ENCODE data around the gene NAA15.
"Not testable (repeated sequence)": the region's sequence is repeated elsewhere in the genome, so short reads cannot be mapped to it uniquely, and the experiment has no call there.

Gene NAA15

DNA sequence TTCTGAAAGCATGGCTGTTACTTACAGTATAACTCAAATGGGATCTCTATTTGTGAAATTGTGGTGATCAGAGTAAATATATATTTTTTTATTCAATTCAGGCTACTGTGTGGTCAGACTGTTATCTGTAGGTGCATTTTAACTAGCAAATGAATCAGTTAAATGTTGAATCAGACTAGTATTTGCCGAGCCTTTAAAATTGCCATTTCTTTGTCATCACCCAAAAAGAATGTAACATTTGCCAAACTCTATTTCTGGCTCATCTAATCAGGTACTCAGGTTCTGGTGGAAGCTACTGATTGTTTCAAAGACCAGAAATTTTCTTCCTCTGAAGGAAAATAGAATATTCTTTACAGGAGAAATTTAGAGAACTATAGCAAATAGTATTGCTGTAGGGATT, 1.8 kb upstream of the NAA15 start:
- DNase-seq: no peak

DNA sequence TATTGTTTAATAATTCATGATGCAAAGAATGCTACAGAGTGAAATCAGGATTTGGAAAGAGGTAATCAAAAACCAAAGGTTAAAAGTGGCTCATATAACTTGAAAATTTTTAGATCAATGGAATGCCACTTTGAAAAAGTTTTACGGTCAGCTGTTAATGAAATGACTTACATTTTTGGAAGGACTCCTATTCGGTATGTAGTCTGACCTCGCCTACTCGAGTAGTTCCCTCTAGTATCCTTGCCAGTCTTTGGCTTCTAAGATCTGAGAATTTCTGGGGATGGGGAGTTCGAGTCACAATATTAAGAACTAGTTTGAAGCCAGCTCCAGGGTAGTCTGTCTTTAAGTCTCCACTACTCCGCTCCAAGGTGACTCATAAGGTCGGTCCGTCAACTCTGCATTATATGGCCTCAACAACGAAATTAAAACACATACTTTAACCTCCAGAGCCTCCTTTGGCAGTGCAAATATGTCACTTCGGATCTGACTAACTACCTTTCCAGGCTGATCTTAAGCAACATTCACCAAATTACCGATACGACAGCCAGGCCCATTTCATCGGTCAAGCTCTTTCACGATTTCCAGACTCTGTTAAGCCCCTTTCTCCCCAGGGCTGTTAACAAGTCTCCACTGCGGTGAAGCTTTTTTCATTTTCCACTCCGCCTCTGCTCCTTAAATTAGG, 733 bp upstream of the NAA15 start:
- peak; percentile 50 for DNase-seq

DNA sequence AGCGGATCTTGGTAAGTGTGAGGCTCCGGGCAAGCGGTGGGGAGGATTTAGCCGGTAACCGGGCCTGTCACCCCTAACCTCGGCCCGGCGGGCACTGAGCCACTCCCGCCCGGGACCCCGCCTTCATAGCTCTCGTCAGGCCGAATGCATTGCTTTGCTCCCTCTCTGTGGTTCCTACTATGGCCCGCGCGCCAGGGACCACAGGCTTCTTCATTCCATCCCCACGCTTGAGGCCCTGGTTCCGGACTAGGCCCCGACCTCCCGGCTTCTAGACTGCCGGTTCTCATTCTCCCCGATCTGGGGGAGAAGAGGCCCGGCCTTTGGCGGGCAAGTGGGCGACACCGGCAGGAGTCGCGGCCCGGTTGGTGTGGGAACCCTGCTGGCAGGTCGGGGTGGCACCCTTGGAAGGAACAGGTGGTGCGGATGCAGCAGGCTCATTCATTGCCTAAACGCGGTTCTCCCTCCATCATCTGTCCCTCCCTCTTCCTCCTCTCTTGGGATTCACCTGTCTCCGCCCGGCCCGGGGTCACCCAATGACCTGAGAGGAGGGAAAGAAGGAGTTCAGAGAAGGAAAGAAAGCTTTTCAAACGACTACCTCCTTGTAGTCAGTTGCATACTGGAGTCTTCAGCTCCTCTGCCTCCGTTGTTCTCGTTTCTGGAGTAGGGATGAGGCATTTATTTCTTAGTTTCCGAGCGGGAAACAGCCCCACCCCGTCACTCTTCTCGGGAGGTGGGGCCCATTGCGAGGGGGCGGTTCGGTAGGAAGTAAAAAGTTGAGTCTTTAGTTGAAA, 711 bp downstream of the NAA15 start, which contains the start of gene NDUFC1:
TSS of gene NDUFC1 (minus strand) at position 657 of the 791 bp plus-strand sequence. CDS start 6,679 bp downstream, outside the sequence.
- peak; percentile 73 for DNase-seq

DNA sequence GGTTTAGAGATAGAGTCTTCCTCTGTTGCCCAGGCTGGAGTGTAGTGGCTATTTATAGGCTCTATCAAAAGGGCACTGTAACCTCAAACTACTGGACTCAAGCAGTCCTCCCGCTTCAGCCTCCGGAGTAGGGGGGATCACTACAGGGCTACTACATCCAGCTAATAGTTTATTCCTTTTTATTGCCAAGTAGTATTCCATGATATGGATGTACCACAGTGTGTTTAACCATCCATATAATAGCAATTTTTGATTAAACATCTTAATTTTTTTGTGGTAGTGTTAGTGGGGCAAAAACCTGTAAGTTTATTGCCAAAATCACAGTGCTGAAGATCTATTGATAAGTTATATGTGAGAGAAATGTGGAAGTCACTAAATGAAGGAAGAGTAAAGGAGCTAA, 3.6 kb downstream of the NAA15 start:
- DNase-seq: no peak

DNA sequence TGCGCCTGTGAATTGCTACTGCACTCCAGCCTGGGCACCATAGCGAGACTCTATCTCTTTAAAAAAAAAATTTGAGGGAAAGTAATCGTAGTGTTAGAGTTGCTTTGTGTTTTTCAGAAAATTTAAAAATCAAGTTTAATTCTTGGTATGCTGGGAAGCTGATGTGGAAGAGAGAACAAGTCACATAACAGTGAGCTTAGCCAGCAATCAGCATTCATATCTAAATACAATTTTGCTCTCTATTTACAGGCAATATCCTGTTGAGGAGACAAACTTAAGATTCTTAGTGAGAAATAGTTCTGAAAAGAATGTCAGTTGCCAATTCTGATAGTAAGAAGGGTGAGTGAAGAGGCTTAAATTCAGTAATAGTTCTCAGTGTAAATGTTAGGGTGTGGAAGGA, 10.6 kb downstream of the NAA15 start:
- DNase-seq: no peak

DNA sequence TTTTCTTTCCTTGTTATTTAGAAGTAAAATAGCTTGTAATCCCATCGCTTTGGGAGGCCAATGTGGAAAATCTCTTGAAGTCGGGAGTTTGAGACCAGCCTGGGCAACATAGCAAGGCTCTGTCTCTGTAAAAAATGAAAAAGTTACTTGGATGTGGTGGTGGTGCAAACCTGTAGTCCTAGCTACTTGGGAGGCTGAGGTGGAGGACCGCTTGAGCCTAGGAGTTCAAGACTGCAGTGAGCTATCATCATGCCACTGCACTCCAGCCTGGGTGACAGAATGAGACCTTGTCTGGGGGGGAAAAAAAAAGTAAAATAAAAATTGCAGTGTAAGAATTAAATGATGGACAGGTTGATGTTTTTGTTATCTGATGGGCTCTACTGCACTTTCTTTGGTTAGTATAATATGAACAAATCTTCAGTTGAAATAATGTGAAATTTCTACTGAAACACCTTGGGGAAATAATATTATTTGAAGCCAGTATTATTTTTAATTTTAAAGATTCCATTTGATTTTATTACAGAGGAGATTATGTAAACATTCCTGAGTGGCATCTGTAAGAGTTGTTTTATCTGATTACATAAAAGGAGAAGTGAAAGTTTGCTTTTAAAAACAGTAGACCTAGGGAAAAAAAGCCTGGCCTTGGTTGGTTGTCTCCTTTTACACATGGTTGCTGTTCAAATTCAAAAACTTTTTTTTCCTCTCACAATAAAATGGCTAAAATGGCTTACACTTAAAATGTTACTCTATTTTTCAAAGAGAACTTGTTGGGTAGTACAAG, 11.4 kb downstream of the NAA15 start:
- DNase-seq: peak; percentile 54

DNA sequence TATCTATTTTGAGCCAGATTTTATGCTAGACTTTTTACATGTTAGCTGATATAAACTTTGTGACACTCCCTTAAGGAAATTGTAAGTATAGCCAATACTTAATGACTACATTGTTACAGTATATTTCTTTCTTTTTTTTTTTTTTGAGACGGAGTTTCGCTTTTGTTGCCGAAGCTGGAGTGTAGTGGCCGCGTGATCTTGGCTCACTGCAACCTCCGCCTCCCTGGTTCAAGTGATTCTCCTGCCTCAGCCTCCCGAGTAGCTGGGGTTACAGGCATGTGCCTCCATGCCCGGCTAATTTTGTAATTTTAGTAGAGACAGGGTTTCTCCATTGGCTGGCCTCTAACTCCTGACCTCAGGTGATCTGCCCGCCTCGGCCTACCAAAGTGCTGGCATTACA, 12.1 kb downstream of the NAA15 start:
- not testable (repeated sequence) for DNase-seq

DNA sequence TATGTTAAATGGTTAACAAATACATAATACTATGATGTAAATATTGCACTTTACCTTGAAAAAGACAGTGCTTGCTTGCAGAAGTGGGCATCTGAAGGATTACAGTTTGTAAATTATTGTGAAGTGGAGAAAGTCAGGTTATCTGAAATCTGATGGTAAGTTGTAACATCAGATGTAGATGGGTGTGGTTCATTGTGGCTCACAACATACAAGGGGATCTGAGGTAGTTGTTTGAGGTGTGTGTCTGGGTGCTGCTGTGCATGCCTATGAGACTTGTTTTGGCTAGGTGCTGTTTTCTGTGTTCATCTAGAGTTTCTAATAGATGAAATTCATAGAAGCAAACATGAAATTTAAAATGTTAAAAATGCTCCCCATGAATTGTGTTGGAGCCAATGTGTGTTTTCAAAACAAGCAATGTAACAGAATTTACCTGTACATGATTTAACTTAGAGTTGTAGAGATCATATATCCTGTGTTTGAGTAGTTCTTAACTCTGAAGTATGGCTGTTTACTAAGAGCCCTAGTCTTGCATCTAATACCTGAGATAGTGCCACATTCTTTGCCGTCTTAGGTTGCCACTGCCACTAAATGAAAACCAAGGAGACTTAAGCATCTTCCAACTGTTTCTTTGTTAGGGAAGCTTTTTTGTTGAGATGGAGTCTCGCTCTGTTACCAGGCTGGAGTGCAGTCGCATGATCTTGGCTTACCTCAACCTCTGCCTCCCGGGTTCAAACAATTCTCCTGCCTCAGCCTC, 12.9 kb downstream of the NAA15 start:
- no peak for DNase-seq

DNA sequence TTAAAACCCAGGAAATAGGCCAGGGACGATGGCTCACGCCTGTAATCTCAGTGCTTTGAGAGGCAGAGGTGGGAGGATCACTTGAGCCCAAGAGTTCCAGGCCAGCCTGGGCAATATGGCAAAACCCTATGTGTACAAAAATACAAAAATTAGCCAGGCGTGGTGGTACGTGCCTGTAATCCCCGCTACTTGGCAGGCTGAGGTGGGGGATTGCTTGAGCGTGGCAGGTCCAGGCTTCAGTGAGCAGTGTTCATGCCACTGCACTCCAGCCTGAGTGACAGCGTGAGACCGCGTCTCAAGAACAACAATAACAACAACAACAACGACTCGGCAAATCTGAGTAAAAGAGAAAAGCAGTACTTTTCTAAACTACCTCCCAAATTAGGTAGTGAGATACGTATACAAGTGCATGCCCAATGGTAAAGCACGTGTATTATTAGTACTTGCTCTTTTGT, 13.9 kb downstream of the NAA15 start:
- DNase-seq: no peak

DNA sequence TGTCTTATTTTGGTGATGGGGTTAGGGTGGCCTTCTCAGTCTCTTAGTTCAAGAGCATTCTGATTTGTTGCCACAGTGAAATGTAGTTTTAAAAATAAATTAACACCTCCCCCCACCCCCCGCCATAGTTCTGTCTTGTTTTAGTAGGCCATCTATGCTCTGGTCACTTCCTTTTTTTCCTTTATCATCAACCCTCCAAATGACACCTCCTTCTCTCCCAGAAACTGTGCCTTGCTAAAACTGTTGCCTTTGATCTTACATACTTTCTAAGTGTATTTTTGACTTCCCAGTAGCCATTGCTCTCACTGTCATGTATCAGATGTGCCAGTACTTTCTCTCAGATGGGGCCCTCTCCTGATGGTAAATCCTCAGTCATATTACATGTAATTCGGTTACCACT, 15.4 kb downstream of the NAA15 start:
- DNase-seq: no peak

DNA sequence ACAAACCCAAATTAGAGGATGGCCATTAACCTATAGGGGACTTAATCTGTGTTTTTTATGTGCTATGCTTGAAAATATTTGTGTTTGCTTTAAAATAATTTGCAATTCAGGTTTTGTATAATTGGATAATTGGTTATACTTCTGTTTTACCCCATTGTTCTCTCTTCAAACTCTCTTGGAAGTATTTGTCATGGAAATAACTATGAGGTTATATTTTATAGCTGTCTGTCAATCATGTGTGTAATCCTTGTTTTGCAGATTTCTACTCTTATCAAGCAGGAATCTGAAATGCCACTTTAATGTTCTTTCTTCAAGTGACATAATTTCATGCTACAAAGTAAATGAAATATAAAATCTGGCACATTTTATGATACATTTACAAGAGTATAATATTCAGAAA, 16.3 kb downstream of the NAA15 start:
- DNase-seq: no peak

DNA sequence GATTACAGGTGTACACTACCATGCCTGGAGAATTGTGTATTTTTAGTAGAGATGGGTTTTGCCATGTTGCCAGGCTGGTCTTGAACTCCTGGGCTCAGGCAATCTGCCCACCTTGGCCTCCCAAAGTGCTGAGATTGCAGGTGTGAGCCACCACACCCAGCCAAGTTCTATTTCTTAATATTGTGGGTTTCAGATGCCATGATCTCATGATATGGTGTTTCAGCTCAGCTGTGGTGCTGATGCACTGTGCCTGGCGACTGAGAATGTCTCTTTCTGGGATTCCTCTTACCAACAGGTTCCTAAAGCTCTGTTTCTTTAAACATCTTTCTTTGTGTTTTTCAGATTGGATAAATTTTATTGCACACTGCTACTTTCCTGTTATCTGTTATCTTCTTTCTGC, 18.3 kb downstream of the NAA15 start:
- DNase-seq: no peak

DNA sequence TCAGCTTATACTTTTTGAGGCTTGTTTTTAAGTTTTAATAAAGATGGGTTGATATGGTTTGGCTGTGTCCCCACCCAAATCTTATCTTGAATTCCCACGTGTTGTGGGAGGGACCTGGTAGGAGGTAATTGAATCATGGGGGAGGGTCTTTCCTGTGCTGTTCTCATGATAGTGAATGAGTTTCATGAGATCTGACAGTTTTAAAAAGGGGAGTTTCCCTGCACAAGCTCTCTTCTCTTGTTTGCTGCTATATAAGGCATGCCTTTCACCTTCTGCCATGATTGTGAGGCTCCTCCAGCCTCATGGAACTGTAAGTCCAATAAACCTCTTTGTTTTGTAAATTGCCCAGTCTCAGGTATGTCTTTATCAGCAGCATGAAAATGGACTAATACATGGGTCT, 20.8 kb downstream of the NAA15 start:
- DNase-seq: not testable (repeated sequence)

DNA sequence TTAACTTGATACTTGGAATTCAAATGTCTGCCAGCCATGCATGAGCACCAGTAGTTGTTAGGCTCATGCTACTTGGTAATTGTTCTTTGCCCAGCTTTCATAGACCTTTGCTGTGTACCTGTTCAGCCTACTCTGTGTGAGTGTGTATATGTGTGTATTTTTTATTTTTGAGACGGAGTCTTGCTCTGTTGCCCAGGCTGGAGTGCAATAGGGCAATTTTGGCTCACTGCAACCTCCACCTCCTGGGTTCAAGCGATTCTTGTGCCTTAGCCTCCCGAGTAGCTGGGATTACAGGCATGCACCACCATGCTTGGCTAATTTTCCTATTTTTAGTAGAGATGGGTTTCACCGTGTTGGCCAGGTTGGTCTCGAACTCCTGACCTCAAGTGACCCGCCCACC, 21.2 kb downstream of the NAA15 start:
- not testable (repeated sequence) for DNase-seq

DNA sequence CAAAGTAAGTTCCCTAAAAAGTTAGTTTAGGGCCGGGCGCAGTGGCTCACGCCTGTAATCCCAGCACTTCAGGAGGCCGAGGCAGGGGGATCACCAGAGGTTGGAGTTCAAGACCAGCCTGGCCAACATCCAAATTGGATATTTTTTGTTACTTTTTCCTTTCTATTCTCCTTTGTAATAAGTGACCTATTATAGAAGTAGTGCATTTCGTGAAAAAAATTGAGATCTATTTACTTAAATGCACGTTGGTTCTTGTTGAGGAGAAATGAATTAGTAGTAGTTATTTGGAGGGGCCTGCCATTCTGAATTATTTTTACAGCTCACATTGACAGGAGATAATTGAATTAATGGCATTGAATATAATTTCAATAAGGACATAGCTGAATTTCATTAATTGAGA, 23.3 kb downstream of the NAA15 start:
- no peak for DNase-seq

DNA sequence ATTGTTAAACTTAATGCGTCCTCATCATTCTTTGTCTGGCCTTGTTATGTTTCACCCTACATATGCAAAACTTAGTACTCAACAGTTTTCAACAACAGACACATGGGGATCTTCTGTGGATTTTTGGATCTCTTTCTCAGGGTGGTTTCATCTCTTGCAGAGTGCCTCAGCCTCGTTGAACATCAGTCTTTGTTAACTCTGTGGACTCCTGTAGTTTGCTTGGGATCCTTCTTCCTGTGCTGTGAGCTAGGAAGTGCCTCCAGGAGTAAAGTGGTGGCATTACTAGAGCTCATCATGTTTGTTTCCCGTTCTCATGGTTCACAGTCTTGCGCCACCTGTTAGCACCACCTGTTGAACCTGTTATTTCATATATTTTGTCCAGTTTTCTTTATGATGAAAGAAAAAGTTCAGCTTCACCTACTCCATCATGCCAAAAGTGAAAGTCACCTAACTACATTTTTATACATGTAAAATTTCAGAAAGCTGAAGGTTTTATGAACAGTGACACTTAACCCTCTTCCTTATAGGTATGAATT, 28.4 kb downstream of the NAA15 start:
- no peak for DNase-seq

DNA sequence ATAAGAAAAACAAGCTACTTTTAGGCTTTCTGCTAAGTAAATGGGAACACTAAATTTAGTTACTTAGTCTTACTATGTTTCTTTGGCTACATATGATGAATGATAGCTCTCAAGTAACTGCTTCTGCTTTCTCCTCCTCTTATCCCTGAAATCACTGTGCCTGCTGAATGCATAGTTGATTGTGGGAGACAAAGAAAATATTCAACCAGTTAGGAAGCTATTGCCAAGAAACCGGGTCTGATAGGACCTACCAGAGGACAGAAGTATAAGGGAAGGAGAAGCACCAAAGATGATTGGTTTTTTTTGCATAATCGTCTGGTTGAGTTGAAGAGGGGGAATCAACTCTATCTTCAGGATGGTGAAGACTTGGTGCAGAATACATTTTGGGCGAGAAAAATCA, 29.0 kb downstream of the NAA15 start:
- DNase-seq: no peak

DNA sequence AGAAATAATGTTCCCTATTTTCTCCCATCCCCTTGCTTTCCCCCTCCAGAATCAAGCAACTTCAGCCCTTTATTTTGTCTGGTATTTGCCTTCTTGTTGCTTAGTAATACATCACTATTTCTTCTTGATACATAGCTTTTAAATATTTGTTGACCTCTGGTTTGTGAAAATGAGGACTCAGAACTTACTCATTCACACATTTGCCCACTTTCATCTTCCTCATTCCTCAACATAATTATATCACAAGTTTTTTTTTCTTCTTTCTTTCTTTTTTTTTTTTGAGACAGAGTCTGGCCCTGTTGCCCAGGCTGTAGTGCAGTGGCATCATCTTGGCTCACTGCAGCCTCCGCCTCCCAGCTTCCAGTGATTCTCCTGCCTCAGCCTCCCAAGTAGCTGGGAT, 29.9 kb downstream of the NAA15 start:
- DNase-seq: peak; percentile 38

DNA sequence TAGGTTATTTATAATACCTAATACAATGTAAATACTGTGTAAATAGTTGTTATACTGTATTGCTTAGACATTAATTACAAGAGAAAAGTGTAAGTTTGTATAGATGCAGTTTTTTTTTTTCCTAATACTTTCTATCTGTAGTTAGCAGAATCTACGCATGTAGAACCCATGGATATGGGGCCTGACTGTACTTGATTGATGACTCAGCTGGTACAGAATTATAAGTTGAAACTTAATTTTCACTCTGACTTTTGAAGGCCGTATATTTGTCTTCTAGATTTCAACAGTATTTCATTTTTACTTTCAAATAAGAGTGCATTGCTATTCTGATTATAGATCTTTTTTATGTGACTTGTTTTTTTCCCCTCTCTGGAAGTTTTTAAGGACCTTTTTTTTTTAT, 31.7 kb downstream of the NAA15 start:
- DNase-seq: no peak

DNA sequence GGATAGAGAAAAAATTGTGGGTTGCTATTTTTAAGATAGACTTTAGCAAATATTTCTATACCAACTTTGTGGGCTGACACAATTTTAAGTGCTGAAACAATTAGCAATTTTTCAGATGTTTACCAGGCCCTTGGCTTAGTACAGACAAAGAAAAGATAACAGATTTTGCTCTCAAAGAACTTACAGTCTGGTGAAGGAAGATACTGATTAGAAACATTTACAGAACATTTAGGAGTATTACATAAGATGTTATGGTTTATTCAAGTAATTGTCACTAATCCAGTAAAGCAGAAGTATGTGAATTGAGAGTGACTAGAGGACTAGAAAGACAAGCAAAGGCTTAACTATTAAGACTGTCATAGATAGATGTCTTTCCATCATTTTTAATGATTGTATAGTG, 36.3 kb downstream of the NAA15 start:
- DNase-seq: peak; percentile 25

DNA sequence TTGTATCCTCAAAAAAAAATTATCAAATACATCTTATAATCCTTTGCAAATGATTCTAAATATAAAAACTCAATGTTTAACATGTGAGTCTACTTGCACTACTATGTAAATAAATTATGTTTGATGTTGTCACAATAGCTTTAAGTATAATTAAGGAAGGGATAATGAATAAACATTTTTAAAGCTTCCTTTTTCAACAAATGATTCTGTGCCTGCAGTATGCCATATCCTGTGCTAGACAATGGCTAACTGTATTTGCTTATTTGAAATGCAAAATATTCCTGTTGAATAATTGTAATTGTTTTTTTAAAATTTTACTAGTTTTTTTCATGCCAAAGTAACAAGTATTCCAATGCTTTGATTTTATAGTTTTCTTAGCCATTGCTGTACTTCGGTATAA, 60.0 kb downstream of the NAA15 start:
- DNase-seq: no peak

DNA sequence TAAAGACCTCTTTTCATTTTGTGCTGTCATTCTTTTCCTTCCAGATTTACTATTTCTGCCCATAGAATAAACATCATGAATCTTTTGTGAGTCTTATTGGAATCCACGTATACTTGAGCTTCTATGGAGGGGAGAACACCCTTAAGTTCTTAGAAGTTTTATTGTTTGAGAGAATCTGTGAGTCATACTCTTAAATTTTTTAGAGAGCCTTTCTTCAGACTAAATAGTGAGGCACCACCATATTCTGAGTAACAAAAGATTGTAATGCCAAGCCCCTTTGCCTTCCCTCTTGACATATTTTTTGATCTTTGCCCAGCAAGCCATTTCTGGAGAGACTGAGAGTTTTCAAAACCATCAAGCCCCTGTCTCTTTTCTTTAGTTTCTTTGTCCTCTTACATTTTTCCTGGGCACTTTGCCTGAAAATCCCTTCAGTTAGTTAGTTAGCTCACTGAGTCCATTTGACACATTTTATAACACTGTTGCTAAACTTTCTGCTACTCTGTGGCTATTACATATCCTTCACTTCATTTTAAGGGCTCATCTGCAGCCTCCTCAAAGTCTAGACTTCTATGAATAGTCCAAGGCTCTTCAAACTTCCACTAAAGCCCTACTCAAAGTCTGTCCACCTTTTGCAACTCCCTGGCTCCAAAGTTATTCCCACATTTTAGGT, 66.3 kb downstream of the NAA15 start:
- no peak for DNase-seq

Data from inflammatory macrophage treated with lipopolysaccharide for 4 hours (primary cell).